Measurements from ENCODE around the gene TAS2R19.
"Not testable (repeated sequence)": the region's sequence is repeated elsewhere in the genome, so short reads cannot be mapped to it uniquely, and the experiment has no call there.

TAS2R19 gene

DNA sequence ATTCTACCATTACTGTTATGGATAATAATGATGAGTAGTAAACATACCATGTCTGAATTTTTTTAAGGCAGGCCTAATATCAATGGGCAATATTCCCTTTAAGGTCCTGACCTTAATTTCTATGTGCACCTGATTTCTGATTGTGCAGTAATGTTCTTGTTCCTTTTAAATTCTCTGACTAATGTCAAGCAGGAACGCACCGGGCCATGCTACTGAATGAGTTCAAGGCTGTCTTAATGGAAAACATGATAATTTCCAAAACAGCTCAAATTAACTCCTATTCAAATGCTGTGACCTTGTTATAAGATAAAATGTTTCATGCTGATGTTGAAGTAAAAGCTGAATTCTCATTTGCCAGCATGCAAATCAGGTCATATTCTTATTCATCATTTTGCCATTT is 32.9 kb upstream of the TAS2R19 start (continued):
- TF ChIP-seq, protein P1, sequence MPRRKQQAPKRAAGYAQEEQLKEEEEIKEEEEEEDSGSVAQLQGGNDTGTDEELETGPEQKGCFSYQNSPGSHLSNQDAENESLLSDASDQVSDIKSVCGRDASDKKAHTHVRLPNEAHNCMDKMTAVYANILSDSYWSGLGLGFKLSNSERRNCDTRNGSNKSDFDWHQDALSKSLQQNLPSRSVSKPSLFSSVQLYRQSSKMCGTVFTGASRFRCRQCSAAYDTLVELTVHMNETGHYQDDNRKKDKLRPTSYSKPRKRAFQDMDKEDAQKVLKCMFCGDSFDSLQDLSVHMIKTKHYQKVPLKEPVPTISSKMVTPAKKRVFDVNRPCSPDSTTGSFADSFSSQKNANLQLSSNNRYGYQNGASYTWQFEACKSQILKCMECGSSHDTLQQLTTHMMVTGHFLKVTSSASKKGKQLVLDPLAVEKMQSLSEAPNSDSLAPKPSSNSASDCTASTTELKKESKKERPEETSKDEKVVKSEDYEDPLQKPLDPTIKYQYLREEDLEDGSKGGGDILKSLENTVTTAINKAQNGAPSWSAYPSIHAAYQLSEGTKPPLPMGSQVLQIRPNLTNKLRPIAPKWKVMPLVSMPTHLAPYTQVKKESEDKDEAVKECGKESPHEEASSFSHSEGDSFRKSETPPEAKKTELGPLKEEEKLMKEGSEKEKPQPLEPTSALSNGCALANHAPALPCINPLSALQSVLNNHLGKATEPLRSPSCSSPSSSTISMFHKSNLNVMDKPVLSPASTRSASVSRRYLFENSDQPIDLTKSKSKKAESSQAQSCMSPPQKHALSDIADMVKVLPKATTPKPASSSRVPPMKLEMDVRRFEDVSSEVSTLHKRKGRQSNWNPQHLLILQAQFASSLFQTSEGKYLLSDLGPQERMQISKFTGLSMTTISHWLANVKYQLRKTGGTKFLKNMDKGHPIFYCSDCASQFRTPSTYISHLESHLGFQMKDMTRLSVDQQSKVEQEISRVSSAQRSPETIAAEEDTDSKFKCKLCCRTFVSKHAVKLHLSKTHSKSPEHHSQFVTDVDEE (CRISPR knock-in tag; IDR thresholded peaks at IDR 0.05), result no peak
- no peak for TF ChIP-seq CSDC2 (CRISPR knock-in tag; IDR thresholded peaks at IDR 0.05)

GRCh38 chr12:11049806-11050531 is 27.5 kb upstream of the TAS2R19 start:
- not testable (repeated sequence) for ATAC-seq

GRCh38 chr12:11041366-11041765 is 18.9 kb upstream of the TAS2R19 start:
- ATAC-seq, result not testable (repeated sequence)

- no peak for ATAC-seq
- TF ChIP-seq BACH2 (CRISPR knock-in tag; IDR thresholded peaks at IDR 0.05; ENCODE audit: borderline replicate concordance) (no peak), ZC3H10 (CRISPR knock-in tag; IDR thresholded peaks at IDR 0.05) (no peak), ZFP30 (CRISPR knock-in tag; IDR thresholded peaks at IDR 0.05) (no peak), ARNTL (CRISPR knock-in tag; IDR thresholded peaks at IDR 0.05; ENCODE audit: borderline replicate concordance, low read depth) (no peak), ISL1 (CRISPR knock-in tag; IDR thresholded peaks at IDR 0.05) (no peak), TCF4 (CRISPR knock-in tag; IDR thresholded peaks at IDR 0.05; ENCODE audit: borderline replicate concordance) (no peak)
Measured at GRCh38 chr12:11040162-11040561, 17.7 kb upstream of the TAS2R19 start.

DNA sequence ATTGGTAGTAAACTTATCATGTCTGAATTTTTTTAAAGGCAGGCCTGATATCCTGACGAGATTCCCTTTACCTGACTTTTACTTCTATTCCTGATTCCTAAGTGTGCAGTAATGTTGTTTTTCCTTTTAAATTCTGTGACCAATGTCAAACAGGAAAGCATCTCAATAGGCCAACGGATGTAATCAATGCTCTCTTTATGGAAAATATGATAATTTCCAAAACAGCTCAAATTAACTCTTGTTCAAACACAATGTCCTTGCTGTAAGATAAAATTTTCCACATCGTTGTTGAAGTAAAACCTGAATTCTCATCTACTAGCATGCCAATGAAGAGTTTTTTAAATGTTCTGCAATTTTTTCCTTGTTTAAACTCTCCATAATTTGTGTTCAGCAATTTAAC is 16.8 kb upstream of the TAS2R19 start:
- ATAC-seq, result no peak
- TF ChIP-seq ARNTL (CRISPR knock-in tag; IDR thresholded peaks at IDR 0.05; ENCODE audit: borderline replicate concordance, low read depth), result no peak
- TF ChIP-seq POU6F1 (CRISPR knock-in tag; IDR thresholded peaks at IDR 0.05; ENCODE audit: borderline replicate concordance, low read depth), result no peak
- no peak for TF ChIP-seq TOX (CRISPR knock-in tag; IDR thresholded peaks at IDR 0.05; ENCODE audit: borderline replicate concordance)
- TF ChIP-seq ZFP30 (CRISPR knock-in tag; IDR thresholded peaks at IDR 0.05), result no peak
- no peak for TF ChIP-seq ESRRG (CRISPR knock-in tag; IDR thresholded peaks at IDR 0.05)

DNA sequence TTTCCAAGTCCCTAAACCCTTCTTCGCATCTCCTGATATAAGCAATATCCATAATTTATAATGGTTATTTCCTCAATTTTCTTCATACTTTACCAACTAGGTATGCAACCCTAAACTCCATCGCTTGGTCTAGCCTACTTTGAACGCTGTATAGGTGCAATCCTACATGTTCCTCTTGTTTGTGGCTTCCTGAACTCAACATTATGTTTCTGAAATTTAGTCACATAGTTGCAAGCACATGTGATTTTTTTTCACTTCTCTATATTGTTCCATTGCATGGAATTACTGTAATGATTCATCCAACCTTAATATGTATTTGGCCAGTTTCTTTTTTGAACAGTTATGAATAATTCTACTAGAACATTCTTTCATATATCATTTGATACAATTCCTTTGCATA is 11.5 kb upstream of the TAS2R19 start:
- not testable (repeated sequence) for ATAC-seq

GRCh38 chr12:11031307-11031706 is 8.9 kb upstream of the TAS2R19 start, which contains the start of gene TAS2R31:
TSS of gene TAS2R31 (minus strand) at chr12:11031407. CDS start at chr12:11031335, 72 bp downstream.
- ATAC-seq, result no peak
- TF ChIP-seq CSDC2 (CRISPR knock-in tag; IDR thresholded peaks at IDR 0.05) (no peak), ISL1 (CRISPR knock-in tag; IDR thresholded peaks at IDR 0.05) (no peak), ZFP3 (CRISPR knock-in tag; IDR thresholded peaks at IDR 0.05) (no peak), ZFP30 (CRISPR knock-in tag; IDR thresholded peaks at IDR 0.05) (no peak), ZNF70 (CRISPR knock-in tag; IDR thresholded peaks at IDR 0.05) (no peak), ARNTL (CRISPR knock-in tag; IDR thresholded peaks at IDR 0.05; ENCODE audit: borderline replicate concordance, low read depth) (no peak), ESRRG (CRISPR knock-in tag; IDR thresholded peaks at IDR 0.05) (no peak)
- TF ChIP-seq, protein P1 (CRISPR knock-in tag; IDR thresholded peaks at IDR 0.05), result no peak

All from SK-N-SH treated with all-trans-retinoic acid at 6 μM for 48 hours (cell line).